ENCODE measurements around the gene BCLAF1.
"Not testable (repeated sequence)": the region's sequence is repeated elsewhere in the genome, so short reads cannot be mapped to it uniquely, and the experiment has no call there.

Gene BCLAF1

GRCh38 chr6:136249811-136250685 lies 39.6 kb downstream of the BCLAF1 start, which contains the start of gene MTFR2:
MTFR2 (minus strand) TSS chr6:136250311; CDS start chr6:136249099, 1,212 bp downstream.
- DNase-seq (ENCODE audit: low spot score), result peak; percentile 71

- no peak for DNase-seq (ENCODE audit: low spot score)
Observed at GRCh38 chr6:136249336-136249735, 40.3 kb downstream of the BCLAF1 start.

DNA sequence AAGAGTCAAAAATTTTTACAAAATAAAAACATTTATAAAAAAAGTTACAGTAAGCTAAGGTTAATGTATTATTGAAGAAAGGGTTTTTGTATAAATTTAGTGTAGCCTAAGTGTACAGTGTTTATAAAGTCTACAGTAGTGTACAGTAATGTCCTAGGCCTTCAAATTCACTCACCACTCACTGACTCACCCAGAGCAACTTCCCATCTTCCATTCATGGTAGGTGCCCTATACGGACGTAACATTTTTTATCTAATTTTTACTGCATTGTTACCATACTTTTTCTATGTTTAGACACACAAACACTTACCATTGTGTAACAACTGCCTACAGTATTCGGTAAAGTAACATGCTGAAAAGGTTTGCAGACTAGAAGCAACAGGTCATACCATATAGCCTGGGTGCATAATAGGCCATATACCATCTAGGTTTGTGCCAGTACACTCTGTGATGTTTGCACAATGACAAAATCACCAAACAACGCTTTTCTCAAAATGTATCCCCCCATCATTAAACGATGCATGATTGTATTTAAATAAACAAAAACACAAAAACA lies 45.5 kb downstream of the BCLAF1 start:
- no peak for DNase-seq (ENCODE audit: low spot score)

DNA sequence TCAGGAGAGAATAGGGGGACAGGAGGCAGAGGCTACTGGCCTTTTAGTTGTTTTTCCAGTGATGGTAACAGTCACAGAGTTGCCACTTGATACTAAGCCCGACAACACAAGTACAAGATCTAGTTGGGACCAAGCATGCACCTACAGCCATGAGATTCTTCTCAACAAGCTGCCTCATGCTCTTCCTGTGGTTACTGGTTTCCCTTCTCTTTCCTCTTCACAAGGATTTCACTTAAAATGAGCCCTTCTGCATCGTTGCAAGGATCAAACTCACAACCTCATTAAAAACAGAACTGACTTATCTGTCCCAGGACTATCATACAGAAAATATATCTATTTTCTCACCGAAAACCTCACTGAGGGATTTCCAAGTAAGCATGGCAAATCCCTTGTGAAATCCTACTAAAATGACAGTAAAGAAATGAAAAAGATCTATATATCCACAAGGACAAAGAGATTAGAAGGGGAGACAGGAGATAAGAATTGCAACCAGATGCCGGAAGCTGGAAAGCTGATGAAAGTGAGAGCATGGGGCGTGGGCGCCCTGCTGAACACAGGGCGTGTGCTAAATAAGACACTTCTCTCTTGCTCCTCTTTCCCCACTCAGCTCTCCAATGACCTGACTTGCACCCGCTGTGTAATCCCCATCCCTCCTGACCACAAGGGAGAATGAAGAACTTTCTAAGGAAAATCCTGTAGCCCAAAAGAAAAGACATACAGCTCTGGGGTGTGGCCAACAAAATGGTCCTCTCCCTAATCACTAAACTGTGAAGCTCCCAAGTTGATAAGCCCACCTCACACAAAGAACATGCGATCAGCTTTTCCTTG lies 53.0 kb downstream of the BCLAF1 start:
- no peak for DNase-seq (ENCODE audit: low spot score)

DNA sequence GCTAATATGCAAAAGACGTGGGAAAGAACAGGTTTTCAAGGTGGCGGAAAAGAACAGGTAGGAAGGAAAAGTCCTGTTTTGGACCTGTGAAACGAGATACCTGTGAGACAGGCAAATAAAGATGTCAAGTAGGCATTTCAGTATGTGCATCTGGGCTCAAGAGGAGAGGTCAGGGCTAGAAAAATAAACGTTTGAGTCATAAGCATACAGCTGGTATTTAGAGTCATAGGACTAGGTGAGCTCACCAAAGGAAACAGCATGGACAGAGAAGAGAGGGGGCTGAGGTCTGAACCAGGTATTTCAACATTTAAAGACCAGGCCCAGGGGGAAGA lies 54.4 kb downstream of the BCLAF1 start:
- no peak for DNase-seq (ENCODE audit: low spot score)

- no peak for DNase-seq (ENCODE audit: low spot score)
Observed at GRCh38 chr6:136232701-136233100, 56.9 kb downstream of the BCLAF1 start.

- DNase-seq (ENCODE audit: low spot score), result no peak
Observed at GRCh38 chr6:136230219-136230853, 59.3 kb downstream of the BCLAF1 start.

GRCh38 chr6:136228814-136229213 lies 60.8 kb downstream of the BCLAF1 start:
- DNase-seq (ENCODE audit: low spot score), result no peak

DNA sequence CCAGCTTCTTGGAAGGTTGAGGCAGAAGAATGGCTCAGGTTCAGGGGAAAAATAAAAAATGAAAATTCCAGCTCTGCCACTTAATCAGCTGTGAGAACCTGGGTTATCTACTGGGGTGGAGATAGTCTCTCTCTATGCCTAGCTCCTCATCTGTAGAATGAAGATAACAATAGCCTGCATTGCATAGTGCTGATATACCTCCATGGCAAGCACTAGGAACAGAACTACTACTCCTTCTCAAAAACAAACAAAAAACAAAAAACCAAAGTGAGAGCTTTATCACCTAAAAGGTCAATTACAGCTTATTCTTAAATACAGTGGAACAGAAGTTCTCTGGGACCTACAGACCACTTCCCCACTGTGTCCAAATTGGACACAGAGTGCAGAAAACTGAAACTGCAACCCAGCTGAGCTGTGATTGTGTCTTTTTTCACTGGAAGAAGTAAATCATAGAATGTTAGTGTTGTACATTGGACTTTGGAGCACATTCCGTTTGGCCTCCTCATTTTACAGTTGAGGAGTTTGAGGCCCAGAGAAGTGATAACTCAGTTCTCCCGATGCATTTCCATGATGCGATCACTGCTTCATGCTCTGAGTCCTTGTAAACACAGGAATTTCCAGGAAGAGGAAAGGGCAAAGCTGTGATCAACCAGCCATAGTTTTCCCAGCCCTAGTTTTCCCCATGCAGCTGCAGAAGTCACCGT lies 62.8 kb downstream of the BCLAF1 start:
- no peak for DNase-seq (ENCODE audit: low spot score)

DNA sequence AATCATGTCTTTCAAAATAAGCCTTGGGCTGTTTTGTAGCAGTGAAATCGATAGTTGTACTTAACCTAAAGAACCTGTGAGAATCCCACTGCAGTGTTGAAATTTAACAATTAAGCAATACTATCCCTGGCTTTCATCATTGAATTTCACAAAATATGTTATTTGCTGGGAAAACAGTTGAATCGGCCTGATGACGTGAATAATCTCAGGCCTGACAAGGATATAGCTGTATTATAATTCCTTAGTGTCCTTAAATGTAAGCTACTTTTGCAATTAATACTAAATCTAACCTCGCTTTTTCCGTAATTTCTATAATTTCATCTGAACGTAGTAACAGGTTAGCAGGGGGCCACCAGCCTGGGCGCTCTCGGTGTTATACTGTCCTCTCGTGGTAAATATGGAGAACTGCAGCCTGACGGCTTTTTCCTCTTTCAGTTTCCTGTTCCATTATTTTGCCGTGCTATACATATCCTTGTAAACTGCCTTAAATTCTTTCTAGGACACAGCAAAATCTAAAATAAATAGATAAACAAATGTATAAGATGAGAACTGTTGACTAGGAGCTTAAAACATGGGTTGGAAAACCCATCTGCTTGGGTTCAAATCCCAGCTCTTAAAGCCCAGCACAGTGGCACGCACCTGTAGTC lies 63.5 kb downstream of the BCLAF1 start:
- DNase-seq (ENCODE audit: low spot score), result peak; percentile 29

DNA sequence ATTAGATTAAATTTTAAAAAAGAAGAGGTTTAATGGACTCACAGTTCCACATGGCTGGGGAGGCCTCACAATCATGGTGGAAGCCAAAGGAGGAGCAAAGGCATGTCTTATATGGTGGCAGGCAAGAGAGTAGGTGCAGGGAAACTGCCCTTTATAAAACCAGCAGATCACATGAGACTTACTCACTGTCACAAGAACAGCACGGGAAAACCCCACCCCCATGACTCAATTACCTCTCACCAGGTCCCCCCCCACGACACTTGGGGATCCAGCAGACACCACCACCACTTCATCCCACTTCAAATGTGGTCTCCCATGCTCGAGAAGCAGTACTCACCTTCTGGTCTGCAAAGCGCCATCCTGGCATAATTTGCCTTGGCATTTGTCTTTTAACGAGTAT lies 64.2 kb downstream of the BCLAF1 start:
- DNase-seq (ENCODE audit: low spot score), result no peak

DNA sequence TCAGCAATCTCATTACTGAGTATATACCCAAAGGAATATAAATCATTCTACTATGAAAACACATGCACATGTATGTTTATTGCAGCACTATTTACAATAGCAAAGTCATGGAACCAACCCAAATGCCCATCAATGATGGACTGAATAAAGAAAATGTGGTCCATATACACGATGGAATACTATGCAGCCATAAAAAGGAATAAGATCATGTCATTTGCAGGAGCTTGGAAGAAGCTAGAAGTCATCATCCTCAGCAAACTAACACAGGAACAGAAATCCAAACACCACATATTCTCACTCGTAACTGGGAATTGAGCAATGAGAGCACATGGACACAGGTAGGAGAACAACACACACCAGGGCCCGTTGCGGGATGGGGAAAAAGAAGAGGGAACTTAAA lies 64.7 kb downstream of the BCLAF1 start:
- not testable (repeated sequence) for DNase-seq (ENCODE audit: low spot score)

DNA sequence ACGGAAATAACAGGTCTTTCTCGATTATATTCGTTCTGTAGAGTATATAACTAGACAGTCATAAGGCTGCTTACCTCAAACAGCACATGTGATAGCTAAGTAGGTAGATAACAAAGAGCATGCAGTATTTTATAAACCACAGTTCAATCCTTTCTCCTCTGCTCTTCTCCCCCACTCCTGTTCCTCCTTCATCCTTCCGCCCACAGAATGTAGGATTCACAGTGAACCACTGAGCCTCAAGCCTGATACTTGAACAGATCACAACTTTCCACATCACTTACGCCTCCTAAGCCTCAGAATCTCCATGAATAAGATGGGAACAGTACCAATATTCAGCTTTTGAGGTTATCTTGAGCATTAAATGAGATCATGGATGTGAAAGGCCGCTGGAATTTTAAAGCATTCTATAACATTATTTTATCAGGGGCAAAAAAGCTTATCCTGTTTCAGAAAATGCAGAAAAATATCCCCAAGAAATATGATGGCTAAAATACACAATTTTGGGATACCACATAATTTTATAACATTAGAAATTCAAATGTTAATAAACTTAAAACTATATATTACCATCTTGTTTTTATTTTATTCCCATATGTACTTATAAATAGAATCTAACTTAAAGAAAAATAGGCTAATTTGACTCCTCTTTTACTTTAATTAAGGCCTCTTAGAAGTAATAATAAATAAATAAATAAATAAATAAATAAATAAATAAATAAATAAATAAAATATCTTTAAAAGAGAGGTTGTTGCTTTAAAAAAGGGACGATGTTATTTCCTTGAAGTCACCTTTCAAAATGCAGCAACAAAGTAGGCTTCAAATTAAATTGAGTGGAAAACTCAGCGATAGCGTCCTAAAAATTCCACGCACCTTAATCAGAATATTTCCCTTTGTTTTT lies 72.9 kb downstream of the BCLAF1 start:
- no peak for DNase-seq (ENCODE audit: low spot score)

- DNase-seq (ENCODE audit: low spot score), result no peak
Observed at GRCh38 chr6:136213853-136214252, 75.8 kb downstream of the BCLAF1 start.

- DNase-seq (ENCODE audit: low spot score), result no peak
Observed at GRCh38 chr6:136213012-136213539, 76.6 kb downstream of the BCLAF1 start.

- no peak for DNase-seq (ENCODE audit: low spot score)
Observed at GRCh38 chr6:136212608-136213007, 77.0 kb downstream of the BCLAF1 start.

DNA sequence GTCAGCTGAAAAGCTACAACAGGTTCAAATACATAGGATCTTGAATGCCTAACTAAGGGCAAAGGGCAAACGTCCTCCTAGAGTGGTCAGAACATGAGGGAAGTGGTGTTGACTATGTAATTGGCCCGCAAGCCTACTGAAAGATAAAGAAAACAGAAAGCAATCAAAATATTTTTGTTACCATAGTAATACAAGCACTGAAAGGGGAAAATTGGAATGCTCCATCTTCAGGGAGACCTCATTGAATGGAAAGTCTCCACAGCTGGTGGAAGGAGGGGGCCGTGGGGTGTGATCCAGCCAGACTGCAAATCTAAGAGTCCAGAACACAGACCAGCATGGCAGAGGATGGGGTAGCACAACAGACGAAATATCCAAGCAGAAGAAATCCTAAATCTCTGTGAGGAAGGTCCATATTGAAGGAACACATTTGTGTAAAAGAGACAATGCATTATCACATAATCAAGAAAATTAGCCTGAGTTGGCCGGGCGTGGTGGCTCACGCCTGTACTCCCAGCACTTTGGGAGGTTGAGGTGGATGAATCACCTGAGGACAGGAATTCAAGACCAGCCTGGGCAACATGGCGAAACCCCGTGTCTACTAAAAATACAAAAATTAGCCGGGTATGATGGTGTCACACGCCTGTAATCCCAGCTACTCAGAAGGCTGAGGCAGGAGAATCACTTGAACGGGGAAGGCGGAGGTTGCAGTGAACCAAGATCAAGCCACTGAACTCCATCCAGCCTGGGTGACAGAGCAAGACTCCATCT lies 79.1 kb downstream of the BCLAF1 start:
- DNase-seq (ENCODE audit: low spot score), result no peak

GRCh38 chr6:136209496-136209895 lies 80.2 kb downstream of the BCLAF1 start:
- no peak for DNase-seq (ENCODE audit: low spot score)

DNA sequence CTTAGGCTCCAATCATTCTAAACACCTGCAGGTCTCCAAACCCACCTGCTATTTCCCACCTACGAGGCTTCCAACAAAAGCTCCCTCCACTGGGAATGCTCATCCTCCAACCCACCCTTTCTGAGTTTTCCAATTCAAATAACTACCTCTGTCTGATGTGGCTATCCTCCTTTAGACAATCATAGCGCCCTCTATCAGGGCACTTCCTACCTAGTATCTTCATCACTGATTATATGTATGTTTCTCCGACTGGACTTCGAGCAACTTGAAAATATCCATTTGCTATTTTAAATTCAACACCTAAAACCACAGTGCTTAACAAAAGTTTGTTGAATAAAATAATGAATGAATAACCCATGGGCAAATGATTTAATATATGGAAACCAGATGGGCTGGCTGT lies 80.9 kb downstream of the BCLAF1 start:
- no peak for DNase-seq (ENCODE audit: low spot score)

All from HuH-7.5 (cell line).